HG03135 (cell line): ENCODE results near the gene ATP6V0E2.
A peak's percentile ranks its signal among the peaks of the same experiment; 100 is the strongest.
"Not testable (repeated sequence)": the region's sequence is repeated elsewhere in the genome, so short reads cannot be mapped to it uniquely, and the experiment has no call there.

Experiments
- ATAC-seq: cut with Tn5 transposase; IDR thresholded peaks from one replicate; pipeline ENCODE4 v1.9.1; 2021; ENCODE audit warnings: mild to moderate bottlenecking, moderate library complexity; ENCODE audit not compliant: unreplicated experiment

Gene ATP6V0E2

GRCh38 chr7:149873074-149873969, at the start of gene ATP6V0E2:
ATP6V0E2 (plus strand) TSS chr7:149873969; CDS start chr7:149874066, 97 bp downstream.
- peak; percentile 91 for ATAC-seq

DNA sequence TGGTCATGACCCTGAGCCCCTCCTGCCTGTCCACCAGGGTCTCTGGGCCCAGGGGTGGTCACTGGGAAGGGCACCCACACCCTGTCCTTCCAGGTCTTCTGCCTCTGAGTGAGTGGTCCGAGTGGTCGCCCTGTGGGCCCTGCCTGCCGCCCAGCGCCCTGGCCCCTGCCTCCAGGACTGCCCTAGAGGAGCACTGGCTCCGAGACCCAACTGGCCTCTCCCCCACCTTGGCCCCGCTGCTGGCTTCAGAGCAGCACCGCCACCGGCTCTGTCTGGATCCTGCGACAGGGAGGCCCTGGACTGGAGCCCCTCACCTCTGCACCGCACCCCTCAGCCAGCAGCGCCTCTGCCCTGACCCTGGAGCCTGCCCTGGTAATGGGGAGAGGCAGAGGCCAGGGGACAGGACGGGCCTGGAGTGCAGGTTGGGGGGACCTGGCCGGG, 49.4 kb upstream of the ATP6V0E2 start:
- no peak for ATAC-seq

DNA sequence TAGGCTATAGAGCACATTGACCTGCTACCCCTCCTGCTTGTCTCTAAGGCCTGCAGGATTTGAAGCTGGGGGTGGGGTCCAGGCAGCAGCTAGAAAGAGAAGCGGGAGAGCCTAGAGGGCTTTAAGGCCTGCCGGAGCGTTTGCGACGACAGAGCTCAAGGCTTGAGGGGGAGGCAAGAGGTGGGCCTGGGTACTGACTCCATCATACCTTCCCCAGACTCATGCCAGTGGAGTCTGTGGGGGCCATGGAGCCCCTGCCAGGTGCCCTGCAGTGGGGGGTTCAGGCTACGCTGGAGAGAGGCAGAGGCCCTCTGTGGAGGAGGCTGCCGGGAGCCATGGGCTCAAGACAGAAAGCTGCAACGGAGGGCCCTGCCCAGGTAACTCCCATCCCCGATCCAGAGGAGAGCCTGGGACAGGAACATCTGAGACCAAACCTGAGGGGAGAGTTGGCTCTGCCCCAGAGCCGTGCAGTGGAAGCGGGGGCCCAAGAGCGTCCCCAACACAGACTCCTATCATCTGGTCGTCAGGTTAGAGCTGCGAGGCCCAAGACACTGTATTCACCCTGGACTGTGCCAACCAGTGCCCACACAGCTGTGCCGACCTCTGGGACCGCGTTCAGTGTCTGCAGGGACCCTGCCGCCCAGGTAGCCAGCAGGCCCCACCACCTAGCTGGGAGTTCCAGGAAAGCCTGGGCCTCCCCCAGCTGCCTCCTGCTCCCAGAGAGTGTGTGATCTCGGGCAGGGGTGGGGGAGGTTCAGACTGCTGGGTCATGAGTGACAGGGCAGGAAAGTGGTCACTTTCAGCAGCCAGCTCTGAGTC, 48.8 kb upstream of the ATP6V0E2 start:
- no peak for ATAC-seq

- ATAC-seq: no peak
Measured at GRCh38 chr7:149825567-149826343, 48.0 kb upstream of the ATP6V0E2 start.

GRCh38 chr7:149826344-149827088, 47.3 kb upstream of the ATP6V0E2 start:
- ATAC-seq: no peak

GRCh38 chr7:149827089-149827981, 46.4 kb upstream of the ATP6V0E2 start:
- ATAC-seq: no peak

GRCh38 chr7:149828357-149829309, 45.1 kb upstream of the ATP6V0E2 start:
- no peak for ATAC-seq

DNA sequence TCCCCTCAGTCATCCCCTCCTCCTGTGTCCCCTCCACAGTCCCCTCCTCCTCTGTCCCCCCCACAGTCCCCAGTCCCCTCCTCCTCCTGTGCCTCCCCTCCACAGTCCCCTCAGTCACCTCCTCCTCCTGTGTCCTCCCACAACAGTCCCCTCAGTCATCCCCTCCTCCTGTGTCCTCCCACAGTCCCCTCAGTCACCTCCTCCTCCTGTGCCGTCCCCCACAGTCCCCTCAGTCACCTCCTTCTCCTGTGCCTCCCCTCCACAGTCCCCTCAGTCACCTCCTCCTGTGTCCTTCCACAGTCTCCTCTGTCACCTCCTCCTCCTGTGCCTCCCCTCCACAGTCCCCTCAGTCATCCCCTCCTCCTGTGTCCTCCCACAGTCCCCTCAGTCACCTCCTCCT, 43.2 kb upstream of the ATP6V0E2 start:
- ATAC-seq: not testable (repeated sequence)

GRCh38 chr7:149830997-149831740, 42.6 kb upstream of the ATP6V0E2 start:
- ATAC-seq: no peak

- no peak for ATAC-seq
Measured at GRCh38 chr7:149831741-149832219, 42.0 kb upstream of the ATP6V0E2 start.

DNA sequence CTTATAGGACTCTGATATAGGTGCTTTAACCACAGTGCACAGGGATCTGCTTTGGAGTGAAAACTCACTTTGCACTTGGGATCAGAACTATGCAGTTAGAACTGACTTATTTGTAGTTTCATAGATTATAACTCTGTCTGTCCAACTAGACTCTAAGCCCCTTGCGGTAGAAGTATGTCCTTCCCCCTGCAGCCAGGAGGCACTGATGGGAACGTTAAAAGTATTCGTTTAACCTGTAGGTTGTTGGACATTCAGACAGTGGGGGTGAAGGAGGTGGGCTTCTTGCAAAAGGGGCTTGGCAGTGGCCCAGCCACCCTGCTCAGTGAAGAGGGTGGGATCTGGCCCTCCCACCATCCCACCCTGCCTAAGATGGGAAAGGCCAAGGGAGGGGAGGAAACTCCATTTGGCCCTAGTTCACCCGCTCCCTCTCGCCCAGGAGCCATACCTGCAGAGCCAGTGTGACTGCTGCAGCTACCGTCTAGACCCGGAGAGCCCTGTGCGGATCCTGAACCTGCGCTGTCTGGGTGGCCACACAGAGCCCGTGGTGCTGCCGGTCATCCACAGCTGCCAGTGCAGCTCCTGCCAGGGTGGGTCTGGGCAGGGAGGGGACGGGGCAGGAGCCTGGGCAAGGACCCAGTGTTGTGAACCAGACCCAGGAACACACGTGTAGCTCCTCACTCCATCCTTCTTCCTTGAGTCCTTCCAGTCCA, 41.3 kb upstream of the ATP6V0E2 start:
- no peak for ATAC-seq

- ATAC-seq: no peak
Measured at GRCh38 chr7:149833495-149834130, 40.2 kb upstream of the ATP6V0E2 start.

GRCh38 chr7:149834601-149835000, 39.2 kb upstream of the ATP6V0E2 start:
- ATAC-seq: no peak

- ATAC-seq: no peak
Measured at GRCh38 chr7:149836434-149836833, 37.3 kb upstream of the ATP6V0E2 start.

- no peak for ATAC-seq
Measured at GRCh38 chr7:149837564-149838223, 36.1 kb upstream of the ATP6V0E2 start.
